Urinary bladder (tissue), 4 donors: ENCODE measurements around the gene POFUT2. TPM values are rescaled to one million over a fixed set of nuclear protein-coding genes. Genes with fewer than 3 reads are reported as not detected.
A peak's percentile ranks its signal among the peaks of the same experiment; 100 is the strongest.
"Not testable (repeated sequence)": the region's sequence is repeated elsewhere in the genome, so short reads cannot be mapped to it uniquely, and the experiment has no call there.

Source experiments
- DNase-seq: peaks from one replicate; pipeline ENCODE4 v3.0.0-alpha.2; 2015; ENCODE audit errors: extremely low spot score
- H3K27ac ChIP-seq: one replicate; pipeline ENCODE4 v1.5.1; 2013; ENCODE audit warnings: low read depth, mild to moderate bottlenecking, moderate library complexity
- H3K36me3 ChIP-seq: one replicate; pipeline ENCODE4 v1.6.1; 2013; ENCODE audit warnings: mild to moderate bottlenecking, moderate library complexity; ENCODE audit not compliant: insufficient read depth
- H3K4me1 ChIP-seq: one replicate; pipeline ENCODE4 v1.6.1; 2013; ENCODE audit warnings: mild to moderate bottlenecking, moderate library complexity; ENCODE audit not compliant: insufficient read depth
- H3K4me3 ChIP-seq: one replicate; pipeline ENCODE4 v1.5.1; 2013; ENCODE audit warnings: low read depth, low read length
- WGBS: extraction: QIAGEN DNeasy Blood & Tissue Kit; methylation state at CpG from one replicate; pipeline ENCODE4 v1.1.7; 2013; 5-methylcytosine and 5-hydroxymethylcytosine counted together
- polyA plus RNA-seq: library from polyadenylated mRNA; stranded (reverse); fragments of 200-250 nt; gene quantifications from one replicate; pipeline ENCODE4 v1.2.3, GENCODE V29; 2013
- total RNA-seq: library from RNA; depleted of rRNA; stranded (reverse); fragments of >200 nt; gene quantifications from one replicate; pipeline ENCODE4 v1.2.3, GENCODE V29; 2014
- donor health status: healthy with polysubstance abuse.
- donor health status: healthy.

Gene POFUT2
- total and polyA plus RNA-seq, 2 donors = 26.3 to 36.3 TPM

- 68% methylated on average over 24 of the region's 24 CpGs for WGBS
- H3K4me3 ChIP-seq = no peak overlapping the region
- H3K27ac ChIP-seq = no peak overlapping the region
- no peak for DNase-seq
- no peaks in the 10 kb centered on the region for H3K36me3 ChIP-seq
- H3K4me1 ChIP-seq = no peaks in the 10 kb centered on the region
These were observed 34.7 kb upstream of the POFUT2 start for GRCh38 chr21:45322231-45322959.

GRCh38 chr21:45320261-45321025, 32.7 kb upstream of the POFUT2 start:
- no peaks in the 10 kb centered on the region for H3K4me1 ChIP-seq
- H3K27ac ChIP-seq = peak overlapping the region; percentile 4
- no peak for DNase-seq
- no peaks in the 10 kb centered on the region for H3K36me3 ChIP-seq
- 71% methylated on average over 22 of the region's 22 CpGs for WGBS
- no peak overlapping the region for H3K4me3 ChIP-seq

- no peak overlapping the region for H3K4me3 ChIP-seq
- WGBS = 57% methylated on average over 23 of the region's 23 CpGs
- peak overlapping the region; percentile 51 for H3K27ac ChIP-seq
- H3K4me1 ChIP-seq = no peaks in the 10 kb centered on the region
- DNase-seq = no peak
- no peaks in the 10 kb centered on the region for H3K36me3 ChIP-seq
These were observed 31.9 kb upstream of the POFUT2 start for GRCh38 chr21:45319461-45320211.

GRCh38 chr21:45318556-45319404, 31.1 kb upstream of the POFUT2 start:
- 73% methylated on average over 24 of the region's 24 CpGs for WGBS
- Histone ChIP-seq H3K4me3 (no peak overlapping the region), H3K36me3 (no peaks in the 10 kb centered on the region), H3K27ac (no peak overlapping the region), H3K4me1 (no peaks in the 10 kb centered on the region)
- DNase-seq = no peak

DNA sequence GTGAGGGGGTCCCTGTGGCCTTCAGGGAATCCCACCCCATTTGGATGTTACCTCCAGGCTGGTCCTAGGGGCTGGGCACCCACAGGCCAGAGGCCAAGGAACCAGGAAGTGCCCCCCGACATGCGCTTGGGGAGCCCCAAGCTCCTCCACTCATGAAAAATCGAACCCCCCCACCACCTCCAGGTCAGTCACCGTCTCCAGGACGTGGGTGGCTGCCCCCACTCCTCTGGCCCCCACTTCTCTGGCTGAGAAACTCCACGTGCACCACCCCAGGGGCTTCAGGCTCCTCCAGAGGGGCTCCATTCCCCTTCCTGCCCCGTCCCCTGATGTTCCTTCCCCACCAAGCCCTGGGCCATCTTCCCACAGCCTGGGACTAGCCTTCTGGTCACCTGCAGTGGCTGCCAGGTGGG, 30.5 kb upstream of the POFUT2 start:
- WGBS = 92% methylated on average over 7 of the region's 7 CpGs
- H3K27ac ChIP-seq = no peak overlapping the region
- no peaks in the 10 kb centered on the region for H3K4me1 ChIP-seq

GRCh38 chr21:45317398-45318145, 29.9 kb upstream of the POFUT2 start:
- no peaks in the 10 kb centered on the region for H3K4me1 ChIP-seq
- WGBS = 71% methylated on average over 17 of the region's 17 CpGs
- no peak overlapping the region for H3K4me3 ChIP-seq
- no peak overlapping the region for H3K27ac ChIP-seq
- H3K36me3 ChIP-seq = no peaks in the 10 kb centered on the region
- DNase-seq = no peak

More for the DNA sequence above, 30.5 kb upstream of the POFUT2 start:
- Histone ChIP-seq H3K36me3 (no peaks in the 10 kb centered on the region), H3K4me3 (no peak overlapping the region)
- no peak for DNase-seq

- WGBS = 82% methylated on average over 16 of the region's 16 CpGs
- DNase-seq = no peak
- Histone ChIP-seq H3K27ac (no peak overlapping the region), H3K36me3 (no peaks in the 10 kb centered on the region), H3K4me3 (no peak overlapping the region), H3K4me1 (no peaks in the 10 kb centered on the region)
These were observed 29.2 kb upstream of the POFUT2 start for GRCh38 chr21:45316871-45317397.

DNA sequence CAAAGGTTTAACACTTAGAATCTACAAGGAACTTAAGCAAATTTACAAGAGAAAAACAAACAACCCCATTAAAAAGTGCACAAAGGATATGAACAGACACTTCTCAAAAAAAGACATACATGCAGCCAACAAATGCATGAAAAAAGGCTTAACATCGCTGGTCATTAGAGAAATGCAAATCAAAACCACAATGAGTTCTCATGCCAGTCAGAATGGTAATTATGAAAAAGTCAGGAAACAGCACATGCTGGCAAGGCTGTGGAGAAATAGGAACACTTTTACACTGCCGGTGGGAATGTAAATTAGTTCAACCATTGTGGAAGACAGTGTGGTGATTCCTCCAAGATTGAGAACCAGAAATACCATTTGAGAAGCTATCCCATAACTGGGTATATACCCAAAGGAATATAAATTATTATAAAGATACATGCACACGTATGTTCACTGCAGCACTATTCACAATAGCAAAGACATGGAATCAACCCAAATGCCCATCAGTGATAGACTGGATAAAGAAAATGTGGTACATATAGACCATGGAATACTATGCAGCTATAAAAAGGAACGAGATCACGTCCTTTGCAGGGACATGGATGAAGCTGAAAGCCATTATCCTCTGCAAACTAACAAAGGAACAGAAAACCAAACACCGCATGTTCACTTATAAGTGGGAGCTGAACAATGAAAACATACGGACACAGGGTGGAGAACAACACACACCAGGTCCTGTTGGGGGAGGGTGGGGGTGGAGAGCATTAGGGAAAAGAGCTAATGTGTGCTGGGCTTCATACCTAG, 28.2 kb upstream of the POFUT2 start:
- H3K27ac ChIP-seq, DNase-seq, H3K4me3 ChIP-seq, H3K4me1 ChIP-seq, H3K36me3 ChIP-seq: not testable (repeated sequence)
- WGBS = 52% methylated on average over 7 of the region's 7 CpGs

DNA sequence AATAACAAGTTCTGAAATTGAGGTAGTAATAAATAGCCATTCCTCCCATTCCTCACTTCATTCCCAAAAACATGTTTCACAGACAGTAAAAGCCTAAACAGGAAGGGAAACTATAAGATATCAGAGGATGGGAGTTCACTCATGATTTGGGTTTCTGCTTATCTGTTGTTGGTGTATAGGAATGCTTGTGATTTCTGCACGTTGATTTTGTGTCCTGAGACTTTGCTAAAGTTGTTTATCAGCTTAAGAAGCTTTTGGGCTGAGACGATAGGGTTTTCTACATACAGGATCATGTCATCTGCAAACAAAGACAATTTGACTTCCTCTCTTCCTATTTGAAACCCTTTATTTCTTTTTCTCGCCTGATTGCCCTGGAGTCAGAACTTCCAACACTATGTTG, 26.0 kb upstream of the POFUT2 start:
- Histone ChIP-seq H3K4me1 (no peaks in the 10 kb centered on the region), H3K4me3 (no peak overlapping the region), H3K36me3 (no peaks in the 10 kb centered on the region), H3K27ac (no peak overlapping the region)
- 59% methylated on average over 3 of the region's 3 CpGs for WGBS
- no peak for DNase-seq

DNA sequence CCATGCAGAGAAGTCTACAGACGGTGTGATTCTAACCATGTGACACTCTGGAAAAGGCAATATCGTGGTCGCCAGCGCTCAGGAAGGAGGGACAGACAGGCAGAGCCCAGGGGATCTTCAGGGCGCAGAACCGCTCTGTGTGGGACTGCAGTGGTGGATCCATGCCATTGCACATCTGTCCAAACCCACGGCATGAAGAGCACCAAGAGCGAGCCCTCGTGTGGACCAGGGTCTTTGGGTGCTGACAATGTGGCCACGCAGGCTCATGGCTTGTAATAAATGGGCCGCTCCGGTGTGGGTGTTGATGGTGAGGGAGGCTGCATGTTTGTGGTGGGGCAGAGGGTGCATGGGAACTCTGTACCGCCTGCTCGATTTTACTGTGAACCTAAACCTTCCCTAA, 25.3 kb upstream of the POFUT2 start:
- Histone ChIP-seq H3K4me1 (no peaks in the 10 kb centered on the region), H3K27ac (no peak overlapping the region), H3K4me3 (no peak overlapping the region), H3K36me3 (no peaks in the 10 kb centered on the region)
- DNase-seq = no peak
- WGBS = 94% methylated on average over 14 of the region's 14 CpGs

DNA sequence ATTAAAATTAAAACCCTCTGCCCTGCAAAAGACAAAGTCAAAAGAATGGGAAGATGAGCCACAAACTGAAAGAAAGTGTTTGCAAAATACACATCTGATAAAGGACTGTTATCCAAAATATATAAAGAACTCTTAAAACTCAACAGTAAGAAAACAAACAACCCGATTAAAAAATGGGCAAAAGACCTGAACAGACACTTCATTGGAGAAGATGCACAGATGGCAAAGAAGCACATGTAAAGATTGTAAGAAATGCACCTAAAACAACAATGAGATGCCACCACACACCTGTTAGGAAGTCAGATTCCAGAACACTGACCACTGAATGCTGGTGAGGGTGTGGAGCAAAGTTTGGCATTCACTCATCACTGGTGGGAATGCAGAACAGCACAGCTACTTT, 24.6 kb upstream of the POFUT2 start:
- 83% methylated on average over 1 of the region's 1 CpG for WGBS
- Histone ChIP-seq H3K4me1 (no peaks in the 10 kb centered on the region), H3K36me3 (no peaks in the 10 kb centered on the region), H3K4me3 (no peak overlapping the region), H3K27ac (no peak overlapping the region)
- DNase-seq = no peak

DNA sequence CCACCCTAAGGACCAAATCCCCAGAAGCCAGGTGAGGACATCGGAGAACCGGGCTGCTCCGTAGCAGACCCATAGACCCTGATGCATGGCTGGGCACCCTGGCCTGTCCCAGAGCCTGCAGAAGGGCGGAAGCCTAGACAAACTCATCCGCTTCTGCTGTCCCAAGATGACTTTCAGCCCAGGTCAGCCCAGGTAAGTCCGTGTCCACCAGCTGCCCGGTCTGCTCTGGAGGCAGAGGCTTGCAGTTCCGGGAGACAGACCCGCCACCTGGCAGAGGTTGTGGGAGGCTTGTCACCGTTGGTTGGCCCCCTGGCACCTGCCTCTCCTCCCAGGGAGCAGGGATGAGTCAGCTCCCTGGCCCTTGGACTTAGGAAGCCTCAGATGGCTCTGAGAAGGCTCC, 22.8 kb upstream of the POFUT2 start:
- Histone ChIP-seq H3K27ac (no peak overlapping the region), H3K4me1 (no peaks in the 10 kb centered on the region), H3K36me3 (no peaks in the 10 kb centered on the region), H3K4me3 (no peak overlapping the region)
- no peak for DNase-seq
- 95% methylated on average over 10 of the region's 10 CpGs for WGBS
